Spleen (tissue), 7 donors: ENCODE measurements around the gene RESP18.

Experiments used
- CTCF ChIP-seq, 11 experiments: fragments of 200-600 bp in 7 of 11; fragments of 450-650 bp in 4 of 11; sonication (generic) in 4 of 11; IDR thresholded peaks in 8 of 11; conservative IDR thresholded peaks in 3 of 11; 1 replicate in 7 of 11; 2 replicates in 4 of 11; pipeline versions ENCODE4 v1.4.0 to v1.8.0; 2016 to 2021; ENCODE audit warnings: antibody characterized with exemption in 11 of 11, inconsistent platforms in 4 of 11, mild to moderate bottlenecking in 1 of 11
- POLR2A ChIP-seq, 3 donors: fragments of 450-650 bp; IDR thresholded peaks; one replicate each; pipeline ENCODE4 v1.5.1; 2017; ENCODE audit warnings: antibody characterized with exemption in 3 of 3, mild to moderate bottlenecking in 1 of 3
- donor health status: DM: no; HTN: no; CAD: no; lungs with moderate emphysema.
- donor health status: DM: no; HTN: no; CAD: no.
- donor health status: DM: no; HTN: no; CAD: no.

GRCh38 chr2:219289195-219289536, 43.4 kb downstream of the RESP18 start:
- TF ChIP-seq POLR2A (IDR thresholded peaks at IDR 0.05) (no peak), CTCF (IDR thresholded peaks at IDR 0.05 in 8 of 11, conservative IDR thresholded peaks at IDR 0.05 in 3 of 11) (no peak)
